Hepatocyte (in vitro differentiated cells): ENCODE measurements around the gene IRAK1. TPM values are rescaled to one million over a fixed set of nuclear protein-coding genes. Genes with fewer than 3 reads are reported as not detected.

Source experiments
- DNase-seq: peaks from one replicate; pipeline ENCODE4 v3.0.0-alpha.2; 2016; ENCODE audit warnings: low spot score
- H2AFZ ChIP-seq: fragments of 200-600 bp; sonication (generic); 2 replicates; pipeline ENCODE4 v1.6.0; 2016; ENCODE audit warnings: antibody characterized with exemption, mild to moderate bottlenecking
- H3K27ac ChIP-seq: fragments of 200-600 bp; sonication (generic); 2 replicates; pipeline ENCODE4 v1.5.1; 2016; ENCODE audit warnings: mild to moderate bottlenecking
- H3K27me3 ChIP-seq: fragments of 200-600 bp; sonication (generic); 2 replicates; pipeline ENCODE4 v1.6.1; 2016
- H3K36me3 ChIP-seq: fragments of 200-600 bp; sonication (generic); replicated peaks from 2 replicates; pipeline ENCODE4 v1.5.1; 2016; ENCODE audit warnings: low read depth; ENCODE audit not compliant: insufficient read depth
- H3K4me1 ChIP-seq: fragments of 200-600 bp; sonication (generic); 2 replicates; pipeline ENCODE4 v1.5.1; 2016; ENCODE audit warnings: mild to moderate bottlenecking, moderate library complexity; ENCODE audit not compliant: insufficient read depth
- H3K4me2 ChIP-seq: fragments of 200-600 bp; sonication (generic); 2 replicates; pipeline ENCODE4 v1.6.0; 2016
- H3K4me3 ChIP-seq: fragments of 200-600 bp; sonication (generic); 2 replicates; pipeline ENCODE4 v1.5.1; 2016; ENCODE audit warnings: mild to moderate bottlenecking
- H3K79me2 ChIP-seq: fragments of 200-600 bp; sonication (generic); 2 replicates; pipeline ENCODE4 v1.6.0; 2017; ENCODE audit warnings: mild to moderate bottlenecking
- H3K9me2 ChIP-seq: fragments of 200-600 bp; sonication (generic); replicated peaks from 2 replicates; pipeline ENCODE4 v1.6.0; 2017; ENCODE audit warnings: mild to moderate bottlenecking; ENCODE audit not compliant: insufficient read depth
- H3K9me3 ChIP-seq: fragments of 200-600 bp; sonication (generic); 2 replicates; pipeline ENCODE4 v1.5.1; 2016; ENCODE audit warnings: low read depth, mild to moderate bottlenecking
- H4K20me1 ChIP-seq: fragments of 200-600 bp; sonication (generic); 2 replicates; pipeline ENCODE4 v1.6.0; 2016; ENCODE audit warnings: mild to moderate bottlenecking; ENCODE audit not compliant: insufficient read depth, poor library complexity, severe bottlenecking
- CTCF ChIP-seq: fragments of 200-600 bp; sonication (generic); IDR thresholded peaks from 2 replicates; pipeline ENCODE4 v1.5.1; 2016; ENCODE audit warnings: antibody characterized with exemption, mild to moderate bottlenecking; ENCODE audit not compliant: poor library complexity
- EZH2 ChIP-seq: fragments of 200-600 bp; sonication (generic); IDR thresholded peaks from 2 replicates; pipeline ENCODE4 v1.6.1; 2016; ENCODE audit warnings: antibody characterized with exemption, mild to moderate bottlenecking, borderline replicate concordance
- EZH2phosphoT487 ChIP-seq: fragments of 200-600 bp; sonication (generic); IDR thresholded peaks from one replicate; pipeline ENCODE4 v1.6.1; 2018; ENCODE audit warnings: antibody characterized with exemption, mild to moderate bottlenecking, low read depth, moderate library complexity; ENCODE audit not compliant: unreplicated experiment, severe bottlenecking
- WGBS: methylation state at CpG from one replicate; pipeline ENCODE4 v1.1.6; 2016; ENCODE audit warnings: low lambda C conversion rate; ENCODE audit errors: missing lambda C conversion rate; 5-methylcytosine and 5-hydroxymethylcytosine counted together
- polyA plus RNA-seq: library from polyadenylated mRNA; unstranded; fragments of >200 nt; fragmentation: Nextera tagmentation; extraction: Ambion mirVana; gene quantifications from 2 replicates; pipeline ENCODE4 v1.2.1, GENCODE V29; 2016
- total RNA-seq: library from RNA; depleted of rRNA; stranded (reverse); fragments of >200 nt; gene quantifications from 2 replicates; pipeline ENCODE4 v1.2.3, GENCODE V29; 2014

IRAK1 gene
- total and polyA plus RNA-seq, 2 experiments from 2014 or later: 44.1 to 99.4 TPM

DNA sequence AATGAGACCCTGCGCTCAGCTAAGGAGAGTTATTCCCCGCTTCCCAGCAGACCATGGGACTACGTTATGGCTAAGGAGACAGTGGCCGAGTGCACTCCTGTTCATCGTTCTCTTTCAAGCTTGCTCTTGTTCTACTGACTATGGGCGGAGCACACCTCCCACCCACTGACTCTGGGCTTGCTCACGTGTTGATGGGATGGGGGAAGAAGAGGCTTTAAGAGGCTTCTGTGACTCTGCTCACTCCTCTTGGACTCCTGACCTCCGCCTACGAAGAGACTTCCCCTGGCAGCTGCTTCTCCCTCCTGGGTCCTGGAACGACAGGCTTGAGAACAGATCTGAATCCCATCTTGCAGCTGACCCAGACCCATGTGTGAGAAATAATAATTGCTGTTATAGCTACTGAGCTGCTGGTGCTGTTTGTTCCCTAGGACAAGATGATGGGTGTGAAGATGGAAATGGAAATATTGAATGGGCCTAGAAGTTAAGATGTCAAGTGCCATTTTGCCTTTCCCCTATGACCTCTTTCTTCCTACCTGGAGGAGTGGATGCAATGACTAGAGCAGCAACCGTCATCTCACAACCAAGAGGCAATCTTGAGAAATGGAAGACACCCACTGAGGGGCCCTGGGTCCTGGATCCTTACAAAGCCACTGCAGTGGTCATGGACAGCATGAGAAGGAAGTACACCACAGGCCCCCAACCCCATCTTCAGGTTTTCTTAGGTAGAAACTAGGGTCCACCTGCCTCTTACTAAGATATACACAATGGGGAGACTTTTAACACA, 38.7 kb upstream of the IRAK1 start:
- H3K36me3 ChIP-seq: no peaks in the 10 kb centered on the region
- no peak for DNase-seq
- no peaks in the 10 kb centered on the region for H3K9me2 ChIP-seq
- no peaks in the 10 kb centered on the region for H3K4me1 ChIP-seq
- H3K4me2 ChIP-seq: no peak overlapping the region
- TF ChIP-seq EZH2 (no peak), EZH2phosphoT487 (no peak), CTCF (no peak)
- H3K79me2 ChIP-seq: peaks cover 71% of the 10 kb centered on the region
- WGBS: 77% methylated on average over 11 of the region's 11 CpGs
- no peak overlapping the region for H3K4me3 ChIP-seq
- H2AFZ ChIP-seq: no peak overlapping the region
- no peaks in the 10 kb centered on the region for H3K9me3 ChIP-seq
- peaks cover 36% of the 10 kb centered on the region for H4K20me1 ChIP-seq
- no peaks in the 10 kb centered on the region for H3K27me3 ChIP-seq
- H3K27ac ChIP-seq: no peak overlapping the region

- Histone ChIP-seq H3K27ac (no peak overlapping the region), H3K4me1 (no peaks in the 10 kb centered on the region), H3K36me3 (no peaks in the 10 kb centered on the region), H3K79me2 (peaks cover 71% of the 10 kb centered on the region), H3K4me3 (no peak overlapping the region), H3K9me3 (no peaks in the 10 kb centered on the region), H4K20me1 (peaks cover 35% of the 10 kb centered on the region), H3K9me2 (no peaks in the 10 kb centered on the region), H3K4me2 (no peak overlapping the region), H3K27me3 (no peaks in the 10 kb centered on the region), H2AFZ (no peak overlapping the region)
- no peak for DNase-seq
- 75% methylated on average over 1 of the region's 1 CpG for WGBS
- TF ChIP-seq EZH2phosphoT487: no peak
- TF ChIP-seq CTCF: no peak
- no peak for TF ChIP-seq EZH2
These were observed 38.1 kb upstream of the IRAK1 start for GRCh38 chrX:154057791-154058190.

DNA sequence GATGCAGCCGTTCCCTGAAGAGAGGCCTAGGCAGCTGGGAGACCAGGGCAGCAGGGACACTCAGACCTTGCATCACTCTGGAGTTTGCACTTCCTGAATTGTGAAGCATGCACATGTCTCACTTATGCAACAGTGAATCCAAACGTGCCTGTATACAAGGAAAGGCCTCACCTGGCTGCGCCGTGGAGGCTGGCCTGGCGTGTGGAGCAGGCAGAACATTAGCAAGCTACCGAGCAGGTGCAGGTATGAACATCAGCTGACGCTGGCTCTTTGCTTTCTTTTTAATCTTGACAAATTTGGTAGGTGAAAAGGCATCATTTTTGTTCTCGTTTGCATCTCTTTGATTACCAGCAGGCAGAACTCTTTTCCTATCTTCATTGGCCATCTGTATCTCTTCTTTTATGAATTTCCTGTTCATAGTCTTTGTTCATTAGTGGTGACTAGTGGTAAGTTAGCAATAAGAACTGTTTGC, 37.1 kb upstream of the IRAK1 start:
- Histone ChIP-seq H3K4me3 (no peak overlapping the region), H3K4me1 (no peaks in the 10 kb centered on the region), H3K27me3 (no peaks in the 10 kb centered on the region), H3K79me2 (peaks cover 66% of the 10 kb centered on the region), H3K9me3 (no peaks in the 10 kb centered on the region), H3K27ac (peak overlapping the region; percentile 34), H4K20me1 (peaks cover 31% of the 10 kb centered on the region), H3K36me3 (no peaks in the 10 kb centered on the region), H3K9me2 (no peaks in the 10 kb centered on the region), H2AFZ (no peak overlapping the region), H3K4me2 (no peak overlapping the region)
- 71% methylated on average over 8 of the region's 8 CpGs for WGBS
- peak; percentile 47 for DNase-seq
- TF ChIP-seq EZH2 (no peak), CTCF (no peak), EZH2phosphoT487 (no peak)
